GM19467 (cell line): ENCODE data around the gene RFNG.

ENCODE experiments used
- ATAC-seq: cut with Tn5 transposase; IDR thresholded peaks from one replicate; pipeline ENCODE4 v1.9.1; 2021; ENCODE audit warnings: mild to moderate bottlenecking, moderate library complexity; ENCODE audit not compliant: unreplicated experiment

The RFNG gene

DNA sequence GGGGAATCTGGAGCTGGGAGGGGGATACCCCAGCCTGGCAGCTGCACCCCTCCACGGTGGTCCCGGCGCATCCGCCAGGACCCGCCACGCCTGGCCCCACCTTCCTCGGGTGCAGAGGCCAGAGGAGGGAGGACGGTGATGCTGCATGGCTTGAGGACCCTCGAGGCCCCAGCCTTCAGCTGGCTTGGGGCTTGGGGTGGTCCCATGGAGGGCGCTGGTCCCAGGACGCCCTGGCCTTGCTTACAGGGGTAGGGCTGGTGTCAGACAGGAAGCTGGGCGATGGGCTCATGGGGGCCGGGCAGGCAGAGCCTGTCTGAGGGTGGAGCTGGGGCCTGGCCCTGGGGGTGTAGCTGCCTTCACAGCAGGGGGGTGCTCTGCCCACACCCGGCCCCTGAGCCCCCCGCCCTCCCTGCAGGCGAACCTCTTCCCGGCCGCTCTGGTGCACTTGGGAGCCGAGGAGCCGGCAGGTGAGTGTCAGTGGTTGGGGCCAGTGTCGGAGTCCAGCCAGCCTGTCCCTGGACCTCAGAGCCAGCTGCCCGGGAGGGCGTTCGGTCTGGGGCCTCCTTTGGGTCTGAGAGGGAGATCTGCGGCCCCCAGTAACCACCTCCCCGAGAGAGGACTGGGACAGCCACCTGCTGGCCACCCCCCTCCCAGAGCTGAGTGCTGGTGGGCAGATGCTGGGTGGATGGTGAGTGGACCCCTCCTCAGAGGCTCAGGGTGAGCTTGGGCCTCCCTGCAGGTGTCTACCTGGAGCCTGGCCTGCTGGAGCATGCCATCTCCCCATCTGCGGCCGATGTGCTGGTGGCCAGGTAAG, 35.3 kb downstream of the RFNG start:
- no peak for ATAC-seq

DNA sequence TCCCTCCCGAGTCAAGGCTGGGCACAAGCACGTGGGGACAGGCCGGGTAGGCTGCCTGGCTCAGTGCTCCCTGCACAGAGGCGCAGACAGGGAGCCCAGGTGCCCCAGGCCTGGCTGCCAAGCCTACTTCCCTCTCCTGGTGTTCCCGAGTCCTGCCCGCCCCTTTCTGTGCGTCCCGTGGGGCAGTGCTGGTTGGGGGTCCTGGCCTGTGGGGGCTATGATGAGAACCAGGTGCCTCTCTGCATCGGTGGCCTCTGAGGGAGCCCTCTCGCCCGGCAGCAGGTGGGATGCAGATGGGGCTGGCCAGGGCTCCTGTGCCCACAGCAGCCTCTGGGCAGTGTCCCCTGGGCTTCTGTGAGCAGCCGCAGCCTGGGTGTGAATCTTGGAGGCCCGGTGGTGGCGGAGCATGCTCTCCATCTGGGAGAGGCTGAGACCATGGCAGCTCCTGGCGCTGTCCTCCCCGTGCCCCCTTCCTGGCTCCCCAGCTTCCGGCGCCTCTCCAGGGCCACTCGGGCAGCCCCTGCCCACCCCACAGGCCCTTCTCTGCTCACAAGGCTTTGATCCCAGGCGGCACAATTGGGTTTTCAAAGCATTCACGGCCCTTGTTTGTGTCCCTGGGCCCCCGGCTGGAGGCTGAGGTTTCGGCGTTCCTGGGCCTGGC, 36.2 kb downstream of the RFNG start:
- no peak for ATAC-seq

DNA sequence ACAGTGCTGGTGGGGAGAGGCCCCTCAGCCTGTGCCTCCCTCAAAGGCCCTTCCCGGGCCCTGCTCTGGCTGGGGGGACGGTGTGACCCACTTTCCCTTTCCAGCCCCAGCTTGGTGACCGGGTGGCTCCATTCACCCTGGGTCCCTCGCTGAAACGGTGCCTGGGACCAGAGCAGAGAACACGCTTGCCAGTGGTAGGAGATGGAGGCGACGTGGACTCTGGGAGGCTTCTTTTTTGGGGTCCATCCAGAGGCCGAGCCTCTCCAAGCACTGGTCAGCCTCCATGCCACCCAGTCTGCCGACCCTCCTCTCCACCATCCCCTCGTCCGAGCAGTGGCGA, 36.7 kb downstream of the RFNG start:
- ATAC-seq, result no peak

DNA sequence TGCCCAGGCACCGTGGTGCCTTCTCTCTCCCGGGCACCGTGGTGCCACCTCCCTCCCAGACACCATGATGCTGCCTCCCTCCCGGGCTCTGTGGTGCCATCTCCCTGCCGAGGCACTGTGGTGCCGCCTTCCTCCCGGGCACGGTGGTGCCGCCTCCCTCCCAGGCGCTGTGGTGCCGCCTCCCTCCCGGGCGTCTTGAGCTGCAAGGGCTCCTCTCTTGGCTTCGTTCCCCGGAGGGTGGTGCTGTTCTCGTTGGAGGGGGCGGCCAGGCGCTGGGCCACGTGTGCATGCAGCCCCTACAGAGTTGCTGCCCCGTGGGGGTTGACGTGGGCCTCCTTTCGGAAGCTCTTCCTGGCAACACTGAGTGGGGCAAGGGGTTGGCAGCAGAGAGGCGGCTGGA, 37.2 kb downstream of the RFNG start:
- no peak for ATAC-seq

DNA sequence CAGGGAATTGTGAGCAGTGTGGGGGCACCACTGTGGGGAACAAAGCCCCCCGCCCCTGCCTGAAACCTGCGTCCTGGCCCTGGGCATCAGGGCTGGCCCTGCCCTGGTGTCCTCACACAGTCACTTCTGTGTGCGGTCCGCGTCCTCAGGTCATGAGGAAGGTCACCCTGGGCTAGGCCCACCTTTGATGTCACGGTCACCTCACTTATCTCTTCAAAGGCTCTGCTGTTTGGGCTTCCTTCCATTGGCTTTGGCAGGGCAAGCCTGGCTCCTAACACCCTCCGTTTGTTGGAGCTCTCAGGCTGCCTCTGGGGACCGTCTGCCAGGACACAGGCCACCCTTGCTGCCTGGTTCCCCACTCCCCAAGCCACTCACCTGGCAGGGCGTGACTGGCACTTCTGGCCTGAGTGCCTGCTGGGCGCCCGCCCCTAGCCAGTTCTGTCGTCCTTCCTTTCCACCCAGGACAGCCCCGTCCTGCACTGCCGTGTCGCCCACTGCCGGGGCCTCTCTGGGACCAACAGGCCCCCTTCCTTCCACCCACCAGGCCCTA, 37.8 kb downstream of the RFNG start:
- ATAC-seq, result no peak

DNA sequence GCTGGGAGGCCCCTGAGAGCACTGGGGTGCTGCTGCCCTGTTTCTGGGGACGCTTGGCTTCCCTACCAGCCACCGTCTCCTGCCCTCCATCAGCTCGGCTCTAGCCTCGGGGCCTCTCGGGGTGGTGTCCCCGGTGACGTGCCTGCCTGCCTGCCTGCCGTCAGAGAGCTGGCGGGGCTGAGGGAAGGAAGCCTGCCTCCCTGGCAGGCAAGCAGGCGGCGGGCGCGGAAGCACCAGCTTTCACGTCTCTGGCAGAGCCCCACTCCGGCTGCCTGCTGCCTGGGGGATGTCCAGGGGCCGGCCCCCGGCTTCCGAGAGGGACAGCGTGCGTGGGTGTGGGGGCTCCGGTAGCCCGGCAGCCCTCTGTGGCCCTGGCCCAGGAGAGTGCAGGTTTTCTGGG, 38.3 kb downstream of the RFNG start:
- no peak for ATAC-seq

DNA sequence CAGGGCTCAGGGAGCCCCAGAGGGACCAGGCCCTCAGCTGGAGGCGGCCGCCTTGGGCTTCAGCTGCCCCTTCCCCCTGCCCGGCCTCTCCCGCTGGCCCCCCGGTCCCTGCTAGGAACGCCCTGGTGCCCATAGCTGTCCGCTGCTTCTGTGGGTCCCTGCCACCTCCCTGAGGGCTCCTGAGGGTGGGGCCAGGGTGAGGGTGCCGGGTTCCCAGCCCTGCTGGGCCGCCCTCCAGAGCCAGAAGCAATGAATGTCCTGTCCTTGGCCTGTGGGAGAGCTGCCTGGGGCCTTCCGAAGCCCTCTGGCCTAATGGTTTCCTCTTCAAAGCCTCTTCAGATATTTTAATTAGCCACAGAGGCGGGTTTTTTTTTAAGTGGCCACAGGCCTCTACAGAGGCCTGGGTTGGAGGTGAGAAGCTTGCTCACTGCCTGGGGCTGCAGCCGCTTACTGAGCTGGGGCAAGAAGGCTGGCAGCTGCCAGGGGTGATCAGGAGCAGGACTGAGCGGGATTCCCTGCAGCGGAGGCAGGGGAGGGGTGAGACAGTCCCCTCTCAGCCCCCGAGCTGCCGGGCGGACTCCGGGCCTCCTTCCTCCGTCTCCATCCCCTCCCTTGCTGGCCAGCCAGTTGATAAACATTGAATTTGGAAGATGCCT, 38.8 kb downstream of the RFNG start:
- ATAC-seq, result no peak

DNA sequence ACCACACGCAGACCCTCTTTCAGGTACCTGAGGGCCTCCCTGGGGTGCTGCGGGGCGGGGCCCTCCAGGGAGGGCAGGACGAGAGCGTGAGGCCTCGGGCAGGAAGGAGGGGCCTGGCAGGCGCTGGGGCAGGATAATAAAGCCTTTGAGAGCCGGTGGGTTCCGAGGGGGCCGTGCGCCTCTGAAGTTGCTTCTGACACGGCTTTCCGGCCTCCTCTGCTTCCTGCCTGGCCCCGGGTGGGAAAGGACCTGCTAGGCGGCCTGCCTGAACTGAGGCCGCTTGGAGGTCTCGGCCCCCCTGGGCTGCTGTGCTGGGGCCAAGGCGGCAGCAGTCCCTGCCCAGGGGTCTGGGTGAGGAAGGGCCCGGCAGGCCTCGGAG, 39.4 kb downstream of the RFNG start:
- ATAC-seq, result no peak

DNA sequence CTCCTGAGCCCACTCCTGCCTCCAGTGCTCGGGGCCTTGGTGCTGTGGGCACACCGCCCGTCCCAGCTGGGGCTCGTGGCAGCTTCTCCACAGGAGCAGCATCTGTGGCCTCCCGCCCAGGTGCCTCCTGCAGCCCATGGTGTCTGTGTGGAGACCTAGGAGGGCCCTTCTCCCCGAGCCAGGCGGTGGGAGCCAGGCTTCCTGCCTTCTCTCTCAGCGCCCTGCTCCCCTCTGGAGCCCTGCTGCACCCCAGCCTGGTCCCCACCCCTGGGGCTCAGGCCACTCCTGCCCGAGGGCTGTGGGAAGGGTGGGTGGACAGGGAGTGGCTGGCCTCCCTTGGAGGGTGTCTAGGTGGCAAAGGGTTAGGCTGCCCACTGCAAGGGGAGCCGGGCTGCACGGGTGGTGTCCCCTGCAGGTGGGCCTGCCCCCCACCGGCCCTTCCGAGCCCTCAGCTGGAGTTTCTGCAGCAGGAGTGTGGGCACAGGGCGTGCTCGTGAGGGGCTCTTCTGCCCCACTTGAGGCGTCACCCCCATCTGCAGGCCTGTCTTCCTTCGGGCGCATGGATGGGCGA, 39.9 kb downstream of the RFNG start:
- no peak for ATAC-seq

DNA sequence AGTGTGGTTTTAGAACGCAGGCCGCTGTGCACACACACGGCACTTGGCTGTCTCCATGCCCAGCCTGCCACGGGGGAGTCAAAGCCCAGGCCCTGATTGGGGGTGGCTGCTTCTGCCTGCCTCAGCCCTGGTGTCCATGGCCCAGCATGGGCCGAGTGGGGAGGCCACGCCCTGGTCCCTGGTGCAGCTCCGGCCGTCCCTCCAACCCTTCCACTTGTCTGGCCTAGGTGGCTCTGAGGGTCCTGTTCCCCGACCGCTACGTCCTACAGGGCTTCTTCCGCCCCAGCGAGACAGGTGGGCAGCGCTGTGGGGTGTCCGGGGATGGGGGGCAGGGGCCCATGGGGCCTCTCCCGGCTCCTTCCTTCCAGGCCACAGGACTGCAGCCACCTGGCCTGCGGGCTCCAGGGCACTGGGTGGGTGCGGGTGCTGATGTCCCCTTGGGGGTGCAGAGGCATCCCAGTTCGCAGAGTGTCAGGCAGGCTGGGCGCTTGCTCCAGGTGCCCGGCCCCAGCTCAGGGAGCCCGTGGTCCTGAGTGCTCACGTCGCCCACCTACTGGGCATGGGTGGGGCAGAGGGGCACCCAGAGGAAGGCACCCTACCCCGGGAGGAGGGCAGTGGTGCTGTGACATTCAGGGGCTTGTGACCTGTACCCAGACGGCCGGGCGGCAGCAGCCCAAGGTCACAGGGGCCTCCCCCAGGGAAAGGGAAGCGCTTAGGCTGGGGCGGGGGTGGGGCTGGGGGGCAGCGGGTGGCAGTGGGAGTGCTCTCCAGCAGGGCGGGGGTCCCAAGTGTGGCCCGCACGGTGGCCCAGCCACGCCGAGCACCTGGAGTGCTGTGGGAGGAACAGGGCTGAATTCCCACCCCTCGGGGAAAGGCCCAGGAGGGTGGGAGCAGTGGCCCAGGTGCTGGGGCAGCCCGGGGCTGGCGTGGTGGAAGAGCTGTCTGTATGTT, 40.8 kb downstream of the RFNG start:
- no peak for ATAC-seq

DNA sequence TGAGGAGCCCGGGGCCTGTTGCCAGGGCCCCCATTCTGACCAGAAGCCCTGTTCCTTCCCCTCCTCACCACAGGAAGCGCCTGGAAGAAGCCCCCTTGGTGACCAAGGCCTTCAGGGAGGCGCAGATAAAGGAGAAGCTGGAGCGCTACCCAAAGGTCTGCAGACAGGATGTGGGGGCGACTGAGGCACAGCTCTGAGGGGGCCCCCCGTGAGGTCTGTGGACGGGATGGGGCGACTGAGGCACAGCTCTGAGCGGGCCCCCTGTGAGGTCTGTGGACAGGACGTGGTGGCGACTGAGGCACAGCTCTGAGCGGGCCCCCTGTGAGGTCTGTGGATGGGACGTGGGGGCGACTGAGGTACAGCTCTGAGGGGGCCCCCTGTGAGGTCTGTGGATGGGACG, 42.2 kb downstream of the RFNG start:
- no peak for ATAC-seq

DNA sequence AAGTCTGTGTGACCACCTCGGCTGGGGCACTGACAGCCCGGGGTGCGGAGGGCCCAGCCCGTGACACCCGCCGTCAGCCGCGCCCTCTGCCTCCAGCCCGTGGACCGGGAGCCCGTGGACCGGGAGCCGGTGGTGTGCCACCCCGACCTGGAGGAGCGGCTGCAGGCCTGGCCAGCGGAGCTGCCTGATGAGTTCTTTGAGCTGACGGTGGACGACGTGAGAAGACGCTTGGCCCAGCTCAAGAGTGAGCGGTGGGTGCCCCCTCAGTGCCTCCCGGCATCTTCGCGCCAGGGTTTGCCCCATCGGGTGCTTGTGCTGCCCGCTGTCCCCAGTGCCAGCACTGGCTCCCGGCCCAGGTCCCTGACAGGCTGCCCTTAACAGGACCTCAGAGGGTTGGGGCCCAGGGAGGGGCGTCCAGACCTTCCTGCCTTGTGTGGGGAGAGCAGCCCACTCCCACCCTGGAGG, 42.6 kb downstream of the RFNG start:
- ATAC-seq, result no peak

DNA sequence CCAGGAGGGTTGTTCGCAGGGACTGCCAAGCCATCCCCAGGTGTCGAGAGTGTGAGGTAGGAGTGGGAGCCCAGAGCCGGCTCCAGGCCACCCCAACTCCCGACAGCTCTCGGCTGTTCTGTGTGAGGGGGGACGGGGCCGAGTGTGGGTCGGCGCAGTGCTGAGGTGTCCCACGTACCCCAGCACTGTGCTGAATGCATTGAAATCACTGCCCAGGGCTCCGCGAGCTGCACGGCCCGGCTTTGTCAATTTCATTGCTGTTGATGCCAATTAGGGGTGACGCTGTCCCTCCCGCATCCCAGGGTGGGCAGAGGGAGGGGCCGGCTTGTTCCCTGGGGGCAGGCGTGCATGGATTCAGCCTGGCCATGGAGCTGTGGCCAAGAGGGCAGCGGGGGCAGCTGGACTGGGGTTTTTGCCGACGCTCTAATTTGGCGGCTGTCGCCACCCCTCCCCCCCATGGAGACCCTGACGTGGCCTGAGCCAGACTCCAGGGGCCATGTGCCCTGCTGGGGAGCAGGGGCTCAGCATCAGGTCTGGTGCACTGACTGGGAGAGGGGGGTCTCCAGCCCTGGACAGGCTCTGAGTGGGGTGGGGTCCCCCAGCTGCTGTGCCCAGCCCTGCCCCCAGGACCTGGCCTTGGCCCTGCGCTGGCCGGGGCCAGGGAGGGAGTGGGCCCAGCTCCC, 43.2 kb downstream of the RFNG start:
- ATAC-seq, result no peak

DNA sequence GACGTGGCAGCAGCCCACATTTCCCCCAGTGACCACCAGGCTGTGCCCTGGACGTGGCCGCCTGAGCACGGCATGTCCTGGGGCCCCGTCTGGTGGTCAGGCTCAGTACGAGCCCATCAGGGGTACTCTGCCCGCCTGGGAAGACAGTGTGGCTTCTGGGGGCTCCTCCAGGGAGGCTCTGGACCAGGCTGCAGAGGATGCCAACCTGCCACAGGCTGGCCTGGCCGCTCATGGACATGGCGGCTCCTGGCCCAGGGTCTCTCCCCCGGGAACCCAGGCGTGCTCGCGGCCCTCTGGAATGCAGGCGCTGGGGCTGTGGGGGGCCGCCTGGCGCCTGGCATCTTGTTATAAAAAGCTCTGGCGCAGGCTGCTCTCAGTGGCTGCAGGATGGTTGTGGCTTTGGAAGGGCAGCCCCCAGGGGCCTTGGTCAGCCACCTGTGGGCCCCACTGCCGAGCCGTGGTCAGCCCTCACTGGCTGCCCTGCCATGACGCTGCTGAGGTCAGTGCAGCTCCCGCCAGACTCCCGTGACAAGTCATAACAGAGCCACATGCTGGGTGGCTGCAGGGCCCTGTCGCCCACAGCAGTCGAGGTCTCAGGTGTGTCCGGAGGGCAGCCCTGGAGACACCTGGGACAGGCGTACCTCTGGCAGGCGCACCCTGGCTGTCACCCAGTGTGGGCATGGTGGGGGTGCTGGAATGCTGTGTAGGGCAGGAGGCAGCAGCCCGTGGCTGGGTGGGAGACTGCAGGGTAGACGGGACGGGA, 43.9 kb downstream of the RFNG start:
- ATAC-seq, result no peak

DNA sequence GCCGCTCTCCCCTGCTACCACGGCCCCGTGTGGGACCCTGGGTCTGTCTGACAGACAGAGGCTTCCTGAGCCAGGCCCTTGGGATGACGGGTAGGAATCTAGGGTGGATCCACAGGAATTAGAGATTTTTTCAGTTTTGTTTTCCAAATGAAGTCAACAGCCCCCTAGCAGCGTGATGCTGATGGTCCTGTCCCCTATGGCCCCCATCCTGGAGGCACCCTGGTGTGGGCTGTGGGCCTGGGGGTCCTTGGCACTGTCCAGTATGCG, 44.5 kb downstream of the RFNG start:
- no peak for ATAC-seq

DNA sequence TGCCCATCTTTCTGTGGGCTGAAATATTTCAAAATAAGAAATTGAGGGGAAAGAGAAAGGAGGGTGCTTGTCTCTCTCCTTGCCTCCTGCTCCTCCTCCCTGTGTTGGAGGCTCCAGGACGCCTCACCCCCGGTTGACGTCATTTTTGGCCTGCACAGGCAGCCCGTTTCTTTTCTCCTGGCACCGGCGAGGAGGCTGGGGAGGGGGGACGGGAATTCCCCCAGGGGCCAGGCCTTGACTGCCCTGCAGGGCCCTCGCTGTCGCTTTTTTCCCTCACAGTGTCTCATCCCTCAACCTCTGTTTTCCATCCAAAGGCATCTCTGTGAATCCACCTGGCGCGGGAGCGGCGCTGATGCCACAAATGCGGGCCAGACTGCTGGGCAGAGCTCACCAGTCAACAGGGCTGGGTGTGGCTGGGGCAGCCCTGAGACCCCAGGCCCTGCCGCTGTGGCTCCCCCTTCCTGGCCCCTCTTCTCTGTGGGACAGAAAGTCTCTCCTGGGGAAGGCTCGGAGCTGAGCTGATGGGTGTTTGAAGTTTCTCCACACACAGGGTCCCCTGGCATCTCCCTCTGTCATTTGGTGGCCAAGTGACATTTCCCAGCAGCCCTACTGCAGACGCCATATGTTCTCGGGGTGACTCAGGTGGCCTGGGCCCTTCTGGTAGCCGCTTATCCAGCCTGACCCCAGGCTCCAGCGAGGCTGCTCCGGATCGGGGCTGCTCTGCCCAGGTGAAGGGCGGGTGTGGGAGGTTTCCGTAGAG, 45.0 kb downstream of the RFNG start:
- no peak for ATAC-seq

DNA sequence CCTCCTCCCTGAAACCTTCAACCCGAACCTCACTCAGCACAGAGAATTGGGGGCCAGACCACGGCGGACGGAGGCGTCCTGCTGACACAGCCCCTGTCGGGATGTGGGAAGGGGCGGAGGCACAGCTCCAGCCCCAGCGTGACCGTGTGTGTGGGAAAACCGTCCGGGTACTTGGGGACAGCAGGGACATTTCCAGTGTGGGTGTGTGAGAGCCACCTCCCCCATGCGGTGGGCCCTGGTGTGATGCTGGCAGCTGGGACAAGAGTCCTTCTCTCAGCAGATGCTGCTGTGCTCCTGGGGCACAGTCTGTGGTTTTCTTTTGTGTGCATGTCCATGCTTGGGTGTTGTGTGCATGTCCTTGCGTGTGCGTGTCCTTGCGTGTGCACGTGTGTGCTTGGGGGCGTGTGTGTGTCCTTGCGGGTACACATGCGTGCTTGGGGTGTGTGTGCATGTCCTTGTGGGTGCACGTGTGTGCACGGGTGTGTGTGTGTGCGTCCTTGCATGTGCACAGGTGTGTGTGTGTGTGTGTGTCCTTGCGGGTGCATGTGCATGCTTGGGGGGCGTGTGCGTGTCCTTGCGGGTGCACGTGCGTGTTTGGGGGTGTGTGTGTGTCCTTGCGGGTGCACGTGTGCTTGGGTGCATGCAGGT, 45.8 kb downstream of the RFNG start:
- ATAC-seq, result no peak
